Femur (tissue), 1 donor: ENCODE measurements around the gene NXPH1.
A peak's percentile ranks its signal among the peaks of the same experiment; 100 is the strongest.

Experiments
- DNase-seq: peaks from one replicate; pipeline ENCODE4 v3.0.0-alpha.2; 2017

Gene NXPH1

DNA sequence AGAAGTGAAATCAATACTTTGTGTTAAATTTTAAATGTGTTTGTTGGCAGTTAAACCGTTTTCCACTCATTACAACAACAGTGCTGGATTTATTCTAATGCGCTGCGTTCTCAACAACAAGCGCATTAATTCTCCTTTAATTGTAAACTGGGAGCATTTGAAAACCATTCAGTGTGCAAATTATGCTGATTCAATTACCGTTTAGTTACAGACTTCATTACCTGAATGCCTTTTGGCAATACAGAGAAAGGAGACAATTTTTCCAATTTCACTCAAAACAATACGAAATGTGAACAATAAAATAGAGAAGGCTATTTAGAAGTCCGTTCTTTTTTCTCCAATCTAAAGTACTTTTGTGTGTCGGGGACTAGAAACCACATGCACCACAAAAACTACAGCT is 4.2 kb downstream of the NXPH1 start:
- no peak for DNase-seq

- no peak for DNase-seq
Measured at GRCh38 chr7:8440670-8441069, 7.3 kb downstream of the NXPH1 start.

DNA sequence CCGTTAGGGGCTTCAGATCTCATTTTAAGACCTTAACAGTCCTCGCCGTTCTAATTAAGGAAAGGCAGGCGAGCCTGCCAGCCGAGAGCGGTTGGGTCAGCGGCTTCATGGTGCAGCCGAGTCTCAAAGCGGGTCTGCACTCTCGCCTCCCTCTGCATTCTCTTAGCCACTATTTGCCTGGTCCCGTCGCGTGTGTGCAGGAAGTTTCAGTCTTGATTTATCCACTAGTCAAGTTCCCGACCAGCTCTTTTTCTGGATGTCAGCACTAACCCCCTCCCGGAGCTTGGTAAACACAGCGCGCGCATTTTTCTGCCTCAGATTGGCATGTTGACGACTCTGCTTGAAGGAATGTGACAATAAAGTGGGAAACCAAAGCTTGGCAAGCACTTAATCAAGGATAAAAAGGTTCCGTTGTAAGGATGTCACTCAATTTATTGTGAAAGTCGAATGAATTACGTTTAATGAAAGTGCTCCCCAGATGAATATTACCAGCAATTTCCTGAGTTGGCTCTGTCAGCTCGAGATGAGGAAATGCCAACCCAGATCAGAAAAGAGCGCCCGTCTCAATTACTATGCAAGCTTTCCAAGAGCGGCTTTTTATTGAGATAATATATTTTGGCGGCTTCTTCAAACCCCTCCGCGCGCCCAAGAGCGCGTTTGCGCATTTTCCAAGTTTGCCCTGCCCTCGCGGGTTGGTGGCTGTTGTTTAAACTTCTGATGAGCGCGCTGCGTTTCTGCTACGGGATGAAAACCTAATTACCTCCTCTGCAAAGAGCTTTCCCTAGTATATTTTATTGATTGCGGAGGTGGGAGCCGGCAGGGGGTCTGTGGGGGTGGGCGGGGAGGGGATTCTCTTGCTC is 7.9 kb downstream of the NXPH1 start:
- no peak for DNase-seq

DNA sequence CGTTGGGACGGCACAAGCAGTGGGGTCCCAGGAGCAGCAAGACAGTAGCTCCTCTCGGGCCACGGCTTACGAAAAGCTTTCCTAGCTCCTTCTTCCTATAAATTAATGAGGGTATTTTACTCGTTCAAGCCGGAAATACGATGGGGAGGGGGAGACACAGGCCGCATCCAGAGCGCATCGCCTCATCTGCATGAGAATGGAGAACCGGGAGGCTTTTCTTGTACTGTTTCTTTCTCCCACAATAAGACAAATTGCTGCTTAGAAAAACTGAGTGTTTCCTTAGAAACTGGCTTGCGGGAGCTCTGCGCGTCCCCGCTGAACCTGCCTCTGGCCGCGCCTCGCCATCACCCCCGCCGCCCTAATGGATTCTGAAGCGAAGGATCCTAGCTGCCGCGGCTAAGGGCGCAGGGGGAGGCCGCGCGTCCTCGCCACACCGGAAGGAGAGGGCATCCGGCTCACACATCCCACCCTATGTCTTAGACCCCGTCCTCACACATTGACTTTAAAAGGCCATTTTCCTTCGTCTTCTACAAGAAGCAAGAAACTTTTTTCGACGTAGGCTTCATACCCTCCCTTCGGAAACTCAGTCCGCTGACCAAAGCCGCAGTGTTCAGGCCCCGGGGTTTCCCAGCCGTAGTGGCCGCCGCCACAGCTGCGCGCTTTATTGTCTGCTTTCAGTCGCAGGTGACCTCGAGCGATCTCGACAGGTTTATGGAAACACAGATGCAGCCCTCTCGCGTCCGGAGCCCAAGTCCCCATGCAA is 8.8 kb downstream of the NXPH1 start:
- no peak for DNase-seq

DNA sequence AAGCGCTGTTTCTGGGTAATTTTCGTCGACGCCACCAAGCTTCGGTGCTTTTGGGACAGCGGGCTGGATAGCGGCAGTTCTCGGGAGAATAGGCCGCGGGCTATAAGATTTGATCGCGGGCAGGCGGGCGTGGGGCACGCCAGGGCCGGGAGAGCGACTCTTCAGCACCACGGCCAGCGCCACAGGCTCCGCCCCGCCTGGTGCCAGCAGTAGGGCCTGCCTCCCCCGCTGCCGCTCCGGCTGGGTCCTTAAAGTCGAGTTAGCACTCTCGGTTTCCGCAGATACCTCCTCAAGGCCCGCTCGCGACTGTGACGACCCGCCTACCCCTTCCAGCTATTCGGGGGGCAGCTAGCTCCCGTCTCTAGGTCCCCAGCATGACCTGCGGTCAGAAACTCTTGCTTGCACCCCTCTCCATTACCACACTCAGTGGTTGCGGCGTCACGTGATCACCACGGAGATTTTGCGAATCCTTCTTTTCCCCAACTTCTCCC is 9.4 kb downstream of the NXPH1 start:
- peak; percentile 83 for DNase-seq

- DNase-seq, result no peak
Measured at GRCh38 chr7:8443576-8444467, 10.4 kb downstream of the NXPH1 start.

DNA sequence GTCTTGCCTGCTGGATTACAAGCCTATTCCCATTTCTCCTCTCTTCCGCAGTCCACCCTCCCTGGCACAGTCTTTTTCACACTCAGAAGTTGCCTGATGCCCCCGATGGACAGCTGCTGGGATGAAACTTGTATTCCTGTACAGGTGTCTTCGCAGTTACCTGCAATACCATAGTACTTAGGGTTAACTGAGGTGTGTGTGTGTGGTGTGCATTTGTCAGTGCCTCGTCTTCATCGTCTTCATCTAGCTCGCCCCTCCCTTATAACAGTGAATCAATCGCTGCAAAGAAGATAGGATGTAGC is 11.0 kb downstream of the NXPH1 start:
- no peak for DNase-seq

- DNase-seq, result no peak
Measured at GRCh38 chr7:8453535-8453934, 20.1 kb downstream of the NXPH1 start.

- DNase-seq, result no peak
Measured at GRCh38 chr7:8455426-8455825, 22.0 kb downstream of the NXPH1 start.

GRCh38 chr7:8462309-8462708 is 28.9 kb downstream of the NXPH1 start:
- DNase-seq, result no peak

DNA sequence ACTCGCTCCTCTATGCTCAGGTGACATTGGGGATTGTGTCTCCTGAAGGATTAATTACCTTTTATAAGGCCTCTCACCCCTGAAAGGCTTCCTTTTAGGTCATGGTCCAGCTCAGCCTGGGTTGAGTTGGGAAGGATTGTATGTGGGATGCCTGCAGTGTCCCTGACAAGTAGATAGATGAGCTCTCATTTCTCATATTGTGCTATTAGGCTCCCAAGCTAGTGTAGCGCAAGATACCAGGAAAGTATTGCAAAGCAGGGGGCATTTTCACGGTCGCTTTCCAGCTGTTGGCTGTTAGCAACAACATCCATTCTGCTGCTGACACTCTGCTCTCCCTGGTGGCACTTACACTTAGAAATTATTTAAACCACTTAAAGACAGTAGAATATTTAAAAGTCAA is 31.9 kb downstream of the NXPH1 start:
- no peak for DNase-seq

- no peak for DNase-seq
Measured at GRCh38 chr7:8480527-8480926, 47.1 kb downstream of the NXPH1 start.

DNA sequence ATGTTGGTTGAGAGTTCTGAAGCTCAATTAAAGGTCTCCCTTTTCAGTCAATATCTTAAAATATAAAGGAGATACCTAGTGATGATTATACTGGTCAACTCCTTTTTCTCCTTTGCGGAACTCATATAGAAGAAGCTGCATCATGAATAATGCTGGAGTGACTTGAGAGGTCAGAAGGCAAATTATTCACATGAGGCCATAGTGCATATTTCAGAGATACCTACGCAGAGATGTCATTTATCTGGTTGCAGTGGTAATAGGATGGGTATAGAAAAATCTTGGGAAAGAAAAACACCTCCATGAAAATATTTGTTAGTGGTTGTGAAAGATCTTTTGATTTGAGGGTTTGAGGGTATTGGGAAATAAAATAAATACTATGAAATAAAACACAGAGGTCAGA is 47.7 kb downstream of the NXPH1 start:
- DNase-seq, result no peak

GRCh38 chr7:8481752-8482446 is 48.5 kb downstream of the NXPH1 start:
- DNase-seq, result peak; percentile 58

DNA sequence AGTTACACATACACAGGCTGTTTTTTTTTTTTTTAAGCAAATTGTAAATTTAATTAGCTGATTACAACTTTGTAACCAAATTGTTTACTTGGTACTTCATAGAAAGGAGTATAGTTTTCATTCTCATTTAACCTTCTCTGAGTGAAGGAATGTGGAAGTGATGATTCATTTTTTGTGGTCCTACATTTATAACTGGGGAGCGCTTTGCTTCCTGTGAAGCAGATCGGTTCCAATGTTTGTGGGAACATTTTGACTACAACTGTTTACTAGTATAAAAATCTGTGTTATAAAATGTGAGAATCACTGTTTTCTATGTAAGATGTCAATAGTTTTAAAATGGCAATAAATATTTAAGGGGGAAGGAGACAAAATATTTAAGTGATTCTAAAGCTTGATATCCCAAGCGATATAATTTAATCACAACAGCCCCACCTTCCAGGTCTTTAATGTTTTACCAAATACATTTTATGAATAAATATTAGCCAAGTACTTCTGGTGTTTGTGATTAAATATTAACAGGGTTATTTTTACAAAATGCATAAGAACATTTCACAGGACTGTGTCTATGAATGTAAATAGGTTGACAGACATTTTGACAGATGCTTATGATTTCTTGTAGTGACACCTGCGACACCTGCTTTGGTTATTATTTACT is 57.1 kb downstream of the NXPH1 start:
- DNase-seq, result no peak

DNA sequence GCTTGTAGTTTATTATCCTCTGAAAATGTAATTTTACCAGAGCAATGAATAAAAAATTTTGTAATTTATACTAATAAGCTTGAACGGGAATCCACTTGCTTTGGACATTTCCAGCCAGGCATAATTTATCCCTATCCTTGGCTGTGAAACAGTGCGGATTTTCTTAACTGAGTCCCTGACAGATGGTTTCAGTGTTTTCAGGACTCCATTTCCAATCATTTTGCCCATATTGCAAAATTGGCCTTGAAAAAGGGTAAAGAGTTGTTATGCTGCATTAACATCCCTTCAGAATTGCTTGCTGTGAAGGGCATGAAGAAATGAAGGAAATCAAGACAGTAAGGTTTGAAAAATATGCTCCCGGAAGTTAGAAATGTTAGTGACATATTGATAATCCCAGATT is 57.7 kb downstream of the NXPH1 start:
- DNase-seq, result no peak

DNA sequence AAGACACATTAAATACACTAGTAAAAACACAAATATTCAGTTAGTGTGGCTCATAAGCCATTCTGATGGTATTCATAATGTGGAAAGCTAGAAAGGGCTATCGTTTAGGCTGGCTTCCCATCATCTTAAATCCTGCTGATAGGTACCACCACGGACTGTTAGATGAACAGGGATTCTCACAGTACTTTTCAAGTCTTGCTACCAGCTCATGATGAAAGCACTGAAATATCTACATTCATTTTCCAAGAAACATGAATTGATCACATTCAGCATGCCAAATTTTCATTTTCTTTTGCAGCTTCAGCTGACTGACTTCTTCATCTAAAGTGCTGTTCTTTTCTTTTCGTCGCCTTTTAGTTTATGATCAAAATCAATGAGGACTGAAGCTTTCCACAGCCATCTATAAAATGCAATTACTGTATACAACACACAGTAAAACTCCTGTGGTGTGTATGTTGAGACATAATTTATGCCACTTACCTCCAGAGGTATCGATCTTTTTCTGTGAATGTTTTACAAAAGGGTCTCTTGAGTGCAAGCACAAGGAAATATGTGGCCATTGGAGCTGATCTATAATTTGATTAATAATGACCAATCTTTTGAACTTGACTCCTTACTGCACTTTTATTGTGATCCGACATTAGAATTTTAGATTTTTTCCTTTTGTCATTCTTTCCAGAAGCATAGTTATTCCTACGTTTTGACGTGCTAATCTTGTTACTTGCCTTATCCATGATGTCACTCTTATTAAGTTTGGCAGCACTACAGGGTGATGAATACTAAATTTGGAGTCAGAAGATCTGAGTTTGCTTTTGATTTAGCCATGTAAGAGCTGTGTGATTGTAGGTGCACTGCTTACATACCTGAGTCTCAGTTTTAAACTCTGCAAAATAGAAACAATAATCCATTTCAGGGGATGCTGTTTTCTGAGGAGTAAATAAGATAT is 58.4 kb downstream of the NXPH1 start:
- DNase-seq, result no peak

DNA sequence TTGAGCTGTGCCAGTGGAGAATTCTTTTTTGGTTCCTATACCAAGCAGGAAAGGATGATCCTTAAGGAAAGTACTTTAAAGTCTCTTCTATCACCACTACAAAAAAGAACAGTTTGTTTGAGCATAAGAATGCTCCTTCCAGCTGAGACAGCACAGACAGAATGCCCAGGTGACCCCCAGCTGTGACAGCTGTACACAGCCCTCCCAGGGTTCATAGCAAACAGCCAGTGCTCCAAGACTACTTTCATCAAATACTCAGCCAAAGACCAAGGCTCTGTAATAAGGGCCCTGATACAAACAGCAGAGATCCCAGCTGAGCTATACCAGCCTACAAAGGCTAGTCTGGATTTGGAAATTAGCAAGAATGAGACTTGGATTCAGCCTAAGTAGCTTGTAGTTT is 65.7 kb downstream of the NXPH1 start:
- DNase-seq, result no peak

DNA sequence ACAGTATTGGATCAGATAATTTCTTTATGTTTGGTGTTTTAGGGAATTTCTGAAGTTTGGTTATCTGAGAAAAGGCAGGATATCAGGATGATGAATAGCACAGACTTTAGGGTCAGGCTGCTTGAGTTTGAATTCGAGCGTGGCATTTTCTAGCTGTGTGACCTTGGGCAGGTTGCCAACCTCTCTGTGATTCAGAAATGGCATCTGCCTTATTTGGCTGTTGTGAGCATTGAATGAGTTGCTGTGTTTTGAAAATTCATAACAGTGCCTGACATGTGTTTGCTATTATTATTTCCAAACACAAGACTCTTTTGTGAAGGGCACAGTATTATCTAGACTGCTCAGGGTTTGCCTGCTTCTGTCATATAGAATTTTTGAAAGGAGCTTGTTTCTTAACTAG is 66.9 kb downstream of the NXPH1 start:
- DNase-seq, result no peak

DNA sequence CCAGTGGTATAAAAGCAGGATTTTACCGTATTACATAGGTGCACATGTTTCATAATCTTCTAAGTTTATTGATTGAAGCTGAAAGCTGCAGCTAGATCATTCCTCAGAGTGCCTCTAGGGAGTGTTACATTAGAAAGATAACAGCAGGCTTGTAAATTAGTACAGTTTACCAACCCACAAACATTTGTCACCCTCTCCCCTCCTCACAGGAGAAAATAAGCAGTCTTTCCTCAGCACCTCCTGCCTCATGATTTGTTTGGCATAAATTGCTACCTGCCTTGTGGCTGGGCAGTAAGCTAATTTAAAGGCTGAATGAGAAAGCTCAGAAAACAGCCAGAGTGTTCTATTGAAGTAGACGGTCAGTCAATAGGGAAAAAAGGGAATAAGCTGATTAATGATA is 74.2 kb downstream of the NXPH1 start:
- no peak for DNase-seq

DNA sequence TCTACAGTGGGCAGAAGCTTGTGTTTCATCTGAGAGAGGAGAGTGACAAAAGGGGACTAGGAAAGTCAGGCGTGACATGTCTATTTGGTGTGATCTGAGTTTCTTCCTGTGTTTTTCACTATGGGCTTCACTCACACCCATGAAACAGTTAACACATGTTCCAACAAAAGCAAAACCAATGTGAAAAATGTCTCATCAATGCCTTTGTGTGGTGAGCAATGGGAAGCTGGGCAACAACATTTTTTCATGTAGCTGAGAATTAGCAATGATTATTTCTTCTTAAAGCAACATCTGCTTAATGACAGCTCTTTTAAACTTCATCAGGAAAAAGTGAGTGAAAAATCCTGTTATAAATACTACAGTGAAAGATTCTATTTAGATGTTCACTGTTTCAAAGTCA is 76.2 kb downstream of the NXPH1 start:
- DNase-seq, result no peak
